GM04504 (cell line): ENCODE data around the gene MYO3B.

Experiments used
- DNase-seq: peaks from one replicate; pipeline ENCODE4 v3.0.0-alpha.2; 2012; ENCODE audit warnings: low read depth

Gene MYO3B

GRCh38 chr2:170163411-170164065, 14.4 kb upstream of the MYO3B start:
- no peak for DNase-seq

- no peak for DNase-seq
These were observed 12.8 kb upstream of the MYO3B start for GRCh38 chr2:170165129-170165528.

GRCh38 chr2:170166735-170167134, 11.2 kb upstream of the MYO3B start:
- no peak for DNase-seq

DNA sequence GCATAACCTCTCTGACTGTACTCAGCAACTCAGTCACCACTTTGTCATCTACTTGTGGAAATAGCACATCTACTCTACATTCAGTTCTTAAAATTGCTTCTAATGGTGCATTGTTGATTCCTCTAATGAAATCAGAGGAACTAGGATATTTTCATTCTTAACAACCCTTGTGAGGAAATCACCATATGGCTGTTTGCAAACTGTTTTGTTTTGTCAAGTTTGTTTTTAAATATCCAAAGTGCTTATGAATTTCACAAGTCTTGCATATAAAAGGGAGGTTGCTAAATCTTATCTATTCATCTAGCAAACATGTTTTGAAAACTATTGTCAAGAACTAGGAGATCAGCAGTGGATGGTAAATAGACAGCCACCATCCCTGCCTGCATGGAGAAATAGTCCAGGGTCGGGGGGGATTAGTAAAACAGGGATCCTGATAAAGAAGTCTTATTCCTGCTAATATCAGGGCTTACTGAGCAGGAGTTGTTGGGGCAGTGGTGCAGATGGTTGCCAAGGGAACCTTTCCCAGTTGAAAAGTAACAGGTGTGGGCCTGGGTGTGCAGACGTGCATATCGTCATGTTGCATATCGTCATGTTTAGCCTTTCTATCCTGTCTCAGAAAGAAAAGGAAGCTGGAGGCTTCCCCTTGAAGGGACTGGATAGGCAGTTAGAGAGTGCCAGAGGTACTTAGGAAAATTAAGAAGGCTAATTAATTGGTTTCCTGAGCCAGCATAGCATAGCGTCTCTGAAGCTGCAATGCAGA, 7.5 kb upstream of the MYO3B start:
- DNase-seq = no peak

DNA sequence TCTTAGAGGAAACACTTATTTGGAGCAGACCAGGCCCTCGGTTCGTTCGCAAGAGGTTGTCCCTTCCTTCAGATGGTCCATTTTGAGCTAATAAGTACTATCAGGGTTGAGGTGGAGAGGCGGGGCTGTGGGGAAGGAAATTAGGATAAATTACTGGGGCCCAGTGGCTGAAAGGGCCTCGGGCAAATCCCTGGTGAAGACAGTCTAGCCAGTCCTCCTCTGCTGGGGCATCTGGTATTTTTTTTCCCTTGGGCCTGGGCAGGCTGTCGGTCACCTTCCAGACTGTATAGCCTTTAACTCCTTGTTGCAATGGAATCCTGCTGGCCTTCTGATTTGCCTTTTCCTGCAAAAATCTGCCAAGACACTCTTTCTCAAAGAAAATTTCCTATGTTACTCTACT, 1.7 kb upstream of the MYO3B start:
- no peak for DNase-seq

DNA sequence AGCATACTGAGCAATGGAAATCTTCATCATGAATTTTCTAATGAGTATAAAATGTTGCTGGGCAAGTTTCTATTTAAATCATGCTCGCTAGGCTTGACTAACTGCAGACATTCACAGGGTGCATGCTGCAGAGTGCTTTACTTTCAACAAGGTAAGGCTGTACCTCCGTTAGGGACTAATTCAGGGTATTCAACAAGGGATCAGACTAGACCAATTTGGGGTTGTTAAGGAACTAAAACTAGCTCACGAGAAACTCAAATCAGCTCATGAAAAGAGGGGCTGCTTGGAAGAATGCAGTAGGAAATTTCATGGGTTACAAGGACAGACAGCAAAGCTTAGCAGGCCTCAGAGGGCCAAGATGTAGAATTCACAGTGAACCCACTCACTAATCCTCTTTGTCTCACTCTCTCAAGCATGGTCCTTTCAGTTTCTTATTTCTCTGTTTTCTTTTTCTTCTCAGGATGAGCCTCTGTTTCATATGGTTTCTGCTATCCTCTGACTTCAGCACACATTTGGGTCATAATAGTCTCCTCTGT, 2.2 kb downstream of the MYO3B start:
- DNase-seq = no peak

DNA sequence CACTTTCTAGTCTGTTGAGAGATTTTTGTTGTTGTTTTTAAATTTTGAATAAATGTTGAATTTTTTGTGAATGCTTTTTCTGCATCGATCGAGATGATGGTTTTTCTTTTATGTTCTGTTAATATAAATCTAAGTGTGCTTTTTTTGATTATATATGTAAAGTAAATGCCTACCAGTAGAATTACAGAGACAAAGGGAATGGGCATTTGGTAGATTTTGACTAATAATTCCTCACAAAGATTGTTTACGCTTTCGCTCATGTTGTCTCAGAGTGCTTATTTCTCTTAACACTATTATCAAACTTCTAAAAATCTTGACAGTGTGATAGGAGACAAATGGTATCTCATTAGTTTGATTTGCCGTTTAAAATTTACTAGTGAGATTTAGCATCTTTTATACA, 3.7 kb downstream of the MYO3B start:
- DNase-seq = no peak

DNA sequence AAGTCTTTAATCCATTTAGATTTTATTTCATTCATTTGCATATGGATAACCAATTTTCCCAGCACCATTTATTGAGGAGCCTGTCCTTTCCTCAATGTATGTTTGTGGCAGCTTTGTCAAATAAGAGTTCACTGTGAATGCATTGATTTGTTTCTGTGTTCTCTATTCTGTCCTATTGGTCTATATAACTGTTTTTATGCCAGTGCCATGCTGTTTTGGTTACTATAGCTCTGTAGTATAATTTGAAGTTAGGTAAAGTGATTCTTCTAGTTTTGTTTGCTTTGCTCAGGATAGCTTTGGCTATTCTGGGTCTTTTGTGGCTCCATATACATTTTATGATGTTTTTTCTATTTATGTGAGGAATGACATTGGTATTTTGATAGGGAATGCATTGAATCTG, 7.4 kb downstream of the MYO3B start:
- no peak for DNase-seq

- no peak for DNase-seq
These were observed 11.8 kb downstream of the MYO3B start for GRCh38 chr2:170189757-170190156.

GRCh38 chr2:170190172-170190571, 12.2 kb downstream of the MYO3B start:
- no peak for DNase-seq

GRCh38 chr2:170191166-170191866, 13.4 kb downstream of the MYO3B start:
- DNase-seq = no peak

GRCh38 chr2:170196963-170197362, 19.0 kb downstream of the MYO3B start:
- no peak for DNase-seq

DNA sequence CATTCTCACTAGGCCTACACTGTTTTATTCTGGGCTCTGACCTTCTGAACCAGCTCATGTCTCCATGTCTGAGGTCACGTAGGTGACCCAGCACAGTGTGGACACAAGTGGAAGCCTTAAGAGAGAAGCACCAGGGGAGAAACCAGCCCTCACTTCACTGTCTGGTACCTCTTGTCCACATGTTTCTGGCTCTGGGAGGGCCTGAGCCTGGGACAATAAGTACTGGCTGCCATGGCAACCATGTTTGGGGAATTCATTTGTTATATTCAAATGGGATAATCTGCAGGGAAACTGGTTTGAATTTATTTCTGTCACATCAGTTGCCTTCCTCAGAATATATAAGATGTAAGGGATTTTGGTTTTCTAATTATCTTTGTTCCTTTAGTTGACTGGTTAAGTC, 23.3 kb downstream of the MYO3B start:
- DNase-seq = no peak

GRCh38 chr2:170201734-170202393, 23.9 kb downstream of the MYO3B start:
- DNase-seq = no peak

- DNase-seq = no peak
These were observed 24.5 kb downstream of the MYO3B start for GRCh38 chr2:170202437-170202836.

DNA sequence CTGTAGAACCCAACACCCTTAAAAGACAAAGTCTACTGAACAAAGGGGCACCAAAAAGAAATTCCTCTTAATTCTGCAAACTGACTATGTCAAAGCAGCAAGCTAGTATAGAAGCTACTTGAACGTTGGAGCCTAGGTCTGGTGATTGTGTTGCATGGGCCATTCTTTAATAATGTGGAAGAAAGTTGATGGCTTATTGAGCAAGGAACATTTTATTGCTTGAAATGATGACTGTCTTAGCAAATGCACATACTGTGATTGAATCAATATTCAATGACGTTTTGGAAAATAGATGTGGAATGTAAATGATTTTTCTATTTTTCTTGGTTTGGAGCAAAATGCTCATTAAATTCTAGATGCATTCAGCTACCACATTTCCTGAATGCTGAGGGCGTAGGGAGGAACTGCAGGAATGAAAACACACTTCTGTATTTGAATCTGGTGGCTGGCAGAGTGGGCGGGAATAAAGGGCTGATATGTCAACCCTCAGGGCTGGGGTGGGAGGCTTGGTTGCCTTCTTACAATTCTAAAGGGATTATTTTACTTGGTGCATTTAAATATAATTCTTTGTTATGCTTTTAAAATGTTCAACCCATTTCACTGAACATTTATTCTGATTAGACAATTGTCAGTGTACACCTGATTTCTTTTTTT, 26.5 kb downstream of the MYO3B start:
- DNase-seq = no peak

DNA sequence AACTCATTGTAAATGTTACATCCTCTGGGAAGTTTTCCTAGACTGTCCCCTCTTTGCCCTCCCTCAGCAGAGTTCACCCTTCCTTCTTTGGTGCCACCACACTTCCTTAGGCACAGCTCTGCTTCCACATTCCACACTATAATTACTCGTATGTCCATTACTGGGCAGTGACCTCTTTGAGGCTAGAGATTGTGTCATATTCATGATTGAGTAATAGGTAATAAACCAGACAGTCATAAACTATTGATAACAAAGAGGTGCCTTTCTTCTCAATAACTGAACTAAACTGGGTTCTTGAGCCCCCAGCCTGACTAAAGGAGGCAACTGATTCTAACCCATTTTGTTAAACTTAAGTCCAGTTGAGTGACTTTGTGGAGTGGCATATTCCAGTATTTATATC, 28.3 kb downstream of the MYO3B start:
- DNase-seq = no peak

GRCh38 chr2:170206805-170207407, 29.0 kb downstream of the MYO3B start:
- DNase-seq = no peak

- DNase-seq = no peak
These were observed 30.0 kb downstream of the MYO3B start for GRCh38 chr2:170207901-170208300.

DNA sequence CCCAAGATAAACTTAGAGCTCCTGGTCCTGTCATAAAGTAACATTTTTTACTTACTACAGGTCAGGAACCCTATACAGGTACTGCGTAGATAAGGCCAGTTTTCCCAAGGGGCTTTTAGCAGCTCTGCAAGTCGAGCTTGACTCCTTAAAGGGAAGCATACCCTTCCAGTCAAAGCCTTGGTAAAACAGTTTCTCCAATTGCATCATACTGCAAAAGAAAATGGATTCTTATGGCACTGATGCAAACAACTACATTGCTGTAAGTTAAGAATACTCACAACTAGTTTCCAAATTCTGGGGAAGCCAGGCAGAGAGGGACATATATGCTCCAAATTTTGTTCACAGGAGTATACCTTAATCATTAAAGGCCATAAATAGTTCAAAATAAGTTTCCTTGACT, 31.0 kb downstream of the MYO3B start:
- DNase-seq = no peak

DNA sequence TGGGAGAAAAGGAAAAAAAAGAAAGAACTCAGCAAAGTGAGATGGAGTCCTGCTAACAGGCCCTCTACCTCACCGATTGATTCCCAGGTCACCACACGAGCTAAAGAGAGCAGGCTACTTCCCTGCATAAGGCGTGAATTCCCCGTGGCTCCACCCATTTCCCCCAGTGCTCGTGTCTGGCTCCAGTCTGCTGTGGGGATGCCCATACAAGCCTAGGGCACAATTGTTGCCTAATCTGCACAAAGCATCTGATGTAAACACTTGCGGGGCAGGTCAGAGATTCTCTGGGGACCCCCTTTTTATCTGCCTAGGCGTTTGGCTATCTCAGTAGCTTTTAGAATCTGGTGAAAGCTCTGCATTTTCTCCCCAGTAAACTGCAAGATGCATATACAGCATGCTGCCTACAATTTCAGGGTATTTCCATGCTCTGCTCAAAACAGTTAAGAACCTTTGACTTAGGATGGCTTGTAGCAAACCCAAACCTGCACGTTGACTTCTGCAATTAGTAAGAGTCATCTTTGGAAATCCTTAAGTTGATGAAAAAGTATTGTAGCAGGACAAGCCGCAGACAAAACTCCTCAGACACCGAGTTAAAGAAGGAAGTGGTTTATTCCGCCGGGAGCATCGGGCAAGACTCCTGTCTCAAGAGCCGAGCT, 34.8 kb downstream of the MYO3B start:
- no peak for DNase-seq
